IMR-90 (cell line): Measurements from ENCODE around the gene HEPACAM. TPM values are rescaled to one million over a fixed set of nuclear protein-coding genes. Genes with fewer than 3 reads are reported as not detected.

ENCODE experiments used
- ATAC-seq: fragments of 200-7000 bp; cut with Tn5 transposase; 2 replicates; pipeline ENCODE4 v1.9.1; 2020; ENCODE audit warnings: low read depth, mild to moderate bottlenecking, moderate library complexity
- BruUV-seq: library from RNA; stranded (reverse); fragments of 400-500 nt; replicated peaks from 2 replicates; lab custom pipeline; 2021; lab: Mats Ljungman, UMichigan
- CTCF ChIA-PET: fragments of 300-600 bp; formaldehyde crosslinking; extraction: SDS; loops from one replicate; lab custom pipeline; 2021; ENCODE audit warnings: antibody characterized with exemption; lab: Yijun Ruan, JAX
- POLR2A ChIA-PET: fragments of 300-600 bp; sonication (Branson Sonifier 250); formaldehyde crosslinking; loops from one replicate; lab custom pipeline; 2022; ENCODE audit warnings: antibody characterized with exemption; ENCODE audit not compliant: unreplicated experiment; lab: Charles Lee
- DNase-seq: peaks from one replicate; pipeline ENCODE4 v3.0.0; 2013
- H2AFZ ChIP-seq: replicated peaks from 2 replicates; pipeline ENCODE3; 2013; ENCODE audit warnings: low read length, mild to moderate bottlenecking; ENCODE audit not compliant: poor library complexity
- H2AK5ac ChIP-seq: 2 replicates; pipeline ENCODE4 v1.6.1; 2013; ENCODE audit warnings: low read depth, low read length, inconsistent platforms
- H2AK9ac ChIP-seq: replicated peaks from 2 replicates; pipeline ENCODE3; 2013; ENCODE audit warnings: mild to moderate bottlenecking, low read depth, low read length, moderate library complexity; ENCODE audit not compliant: poor library complexity
- H2BK120ac ChIP-seq: 2 replicates; pipeline ENCODE4 v1.6.1; 2013; ENCODE audit warnings: low read depth, low read length, inconsistent platforms
- H2BK15ac ChIP-seq: 3 replicates; pipeline ENCODE4 v1.6.1; 2013; ENCODE audit warnings: low read depth, low read length, inconsistent platforms
- H2BK20ac ChIP-seq: 2 replicates; pipeline ENCODE4 v1.6.1; 2013; ENCODE audit warnings: low read depth, mild to moderate bottlenecking, inconsistent platforms, low read length, moderate library complexity
- H2BK5ac ChIP-seq: 2 replicates; pipeline ENCODE4 v1.6.1; 2013; ENCODE audit warnings: mild to moderate bottlenecking, low read depth, low read length, inconsistent platforms; ENCODE audit not compliant: poor library complexity, severe bottlenecking
- H3K14ac ChIP-seq: replicated peaks from 2 replicates; pipeline ENCODE4 v1.6.1; 2013; ENCODE audit warnings: low read depth, low read length, inconsistent platforms
- H3K18ac ChIP-seq: 2 replicates; pipeline ENCODE4 v1.6.1; 2013; ENCODE audit warnings: low read depth, low read length, control low read depth
- H3K23ac ChIP-seq: 2 replicates; pipeline ENCODE4 v1.6.1; 2013; ENCODE audit warnings: low read depth, low read length, inconsistent platforms
- H3K27ac ChIP-seq: 2 replicates; pipeline ENCODE4 v1.5.1; 2013; ENCODE audit warnings: mild to moderate bottlenecking, control low read depth, low read length; ENCODE audit not compliant: insufficient read depth
- H3K27me3 ChIP-seq: 2 replicates; pipeline ENCODE4 v1.6.1; 2013; ENCODE audit warnings: low read length; ENCODE audit not compliant: control insufficient read depth, insufficient read depth
- H3K36me3 ChIP-seq: 2 replicates; pipeline ENCODE4 v1.6.1; 2013; ENCODE audit warnings: low read length, mixed read lengths; ENCODE audit not compliant: control insufficient read depth, insufficient read depth
- H3K4ac ChIP-seq: 2 replicates; pipeline ENCODE4 v1.6.1; 2013; ENCODE audit warnings: low read depth, low read length, inconsistent platforms
- H3K4me1 ChIP-seq: 2 replicates; pipeline ENCODE4 v1.6.1; 2013; ENCODE audit warnings: low read length, mixed read lengths; ENCODE audit not compliant: control insufficient read depth, insufficient read depth
- H3K4me2 ChIP-seq: 2 replicates; pipeline ENCODE4 v1.6.1; 2013; ENCODE audit warnings: low read depth, mild to moderate bottlenecking, control low read depth, low read length, moderate library complexity
- H3K4me3 ChIP-seq: 2 replicates; pipeline ENCODE4 v1.5.1; 2013; ENCODE audit warnings: low read depth, mild to moderate bottlenecking, control low read depth, low read length, moderate library complexity; ENCODE audit not compliant: insufficient read depth
- H3K56ac ChIP-seq: 2 replicates; pipeline ENCODE4 v1.6.1; 2013; ENCODE audit warnings: low read length, inconsistent platforms; ENCODE audit not compliant: insufficient read depth; ENCODE audit errors: extremely low read depth
- H3K79me1 ChIP-seq, 2 experiments: 2 replicates each; pipeline ENCODE4 v1.6.1; 2013; ENCODE audit warnings: low read length in 2 of 2, inconsistent platforms in 1 of 2, low read depth in 1 of 2
- H3K9ac ChIP-seq: 2 replicates; pipeline ENCODE4 v1.6.1; 2013; ENCODE audit warnings: low read depth, low read length, control low read depth
- H3K9me1 ChIP-seq: 2 replicates; pipeline ENCODE4 v1.6.1; 2013; ENCODE audit warnings: low read length, inconsistent platforms; ENCODE audit not compliant: insufficient read depth
- H3K9me3 ChIP-seq: 2 replicates; pipeline ENCODE4 v1.6.1; 2013; ENCODE audit warnings: low read length; ENCODE audit not compliant: control insufficient read depth, insufficient read depth
- H4K20me1 ChIP-seq: 2 replicates; pipeline ENCODE4 v1.6.1; 2013; ENCODE audit warnings: low read length, inconsistent platforms; ENCODE audit not compliant: insufficient read depth
- H4K5ac ChIP-seq: 2 replicates; pipeline ENCODE4 v1.6.1; 2013; ENCODE audit warnings: mild to moderate bottlenecking, low read depth, low read length, control low read depth
- H4K8ac ChIP-seq, 2 experiments: 2 replicates each; pipeline ENCODE4 v1.6.1; 2013; ENCODE audit warnings: low read depth in 2 of 2, low read length in 2 of 2, control low read depth in 1 of 2, inconsistent platforms in 1 of 2
- H4K91ac ChIP-seq: 2 replicates; pipeline ENCODE4 v1.6.1; 2013; ENCODE audit warnings: low read depth, low read length, inconsistent platforms; ENCODE audit not compliant: insufficient read depth
- BHLHE40 ChIP-seq: fragments of 150-350 bp; IDR thresholded peaks from 2 replicates; pipeline ENCODE4 v1.6.1; 2016; ENCODE audit warnings: mild to moderate bottlenecking, low read depth, low read length
- CEBPB ChIP-seq: IDR thresholded peaks from 2 replicates; pipeline ENCODE4 v1.6.1; 2012; ENCODE audit warnings: low read depth, low read length, improper control_type of control experiment
- CHD1 ChIP-seq: IDR thresholded peaks from 2 replicates; pipeline ENCODE4 v1.6.1; 2012; ENCODE audit warnings: low read depth, low read length, improper control_type of control experiment
- FOS ChIP-seq: fragments of 150-350 bp; IDR thresholded peaks from 2 replicates; pipeline ENCODE4 v1.6.1; 2016; ENCODE audit warnings: low read depth, low read length
- MAFK ChIP-seq: IDR thresholded peaks from 2 replicates; pipeline ENCODE4 v1.6.1; 2012; ENCODE audit warnings: low read depth, low read length, improper control_type of control experiment
- MXI1 ChIP-seq: IDR thresholded peaks from 2 replicates; pipeline ENCODE4 v1.6.1; 2012; ENCODE audit warnings: low read depth, mild to moderate bottlenecking, low read length, moderate library complexity, borderline replicate concordance
- POLR2A ChIP-seq: IDR thresholded peaks from 2 replicates; pipeline ENCODE4 v1.6.1; 2012; ENCODE audit warnings: mild to moderate bottlenecking, low read depth, low read length
- RAD21 ChIP-seq: IDR thresholded peaks from 2 replicates; pipeline ENCODE4 v1.6.1; 2012; ENCODE audit warnings: low read length, improper control_type of control experiment
- RCOR1 ChIP-seq: IDR thresholded peaks from 2 replicates; pipeline ENCODE4 v1.6.1; 2012; ENCODE audit warnings: mild to moderate bottlenecking, low read length, improper control_type of control experiment; ENCODE audit not compliant: insufficient replicate concordance
- RFX5 ChIP-seq: IDR thresholded peaks from 2 replicates; pipeline ENCODE4 v1.8.0; 2012; ENCODE audit warnings: low read depth, mild to moderate bottlenecking, low read length, moderate library complexity
- SMC3 ChIP-seq: fragments of 150-350 bp; IDR thresholded peaks from 2 replicates; pipeline ENCODE4 v1.6.1; 2016; ENCODE audit warnings: low read depth, mild to moderate bottlenecking, antibody characterized with exemption, low read length, moderate library complexity
- WGBS, 2 experiments: methylation state at CpG; one replicate each; pipeline versions ENCODE4 v1.1.5 to v1.1.7; 2013; ENCODE audit warnings: missing lambda C conversion rate in 2 of 2; ENCODE audit not compliant: insufficient read length in 1 of 2; ENCODE audit errors: extremely low coverage in 2 of 2; 5-methylcytosine and 5-hydroxymethylcytosine counted together
- dilution Hi-C: fragments of 300-500 bp; cut with HindIII; formaldehyde crosslinking; loops from one replicate; pipeline ENCODE4 v1.14.3; 2018; ENCODE audit warnings: low sequenced_read_pairs; ENCODE audit not compliant: unreplicated experiment
- in situ Hi-C: fragments of 300-500 bp; cut with MboI; formaldehyde crosslinking; loops from 3 replicates; pipeline ENCODE4 v1.14.3; 2019; ENCODE audit warnings: low sequenced_read_pairs, inconsistent platforms, mixed read lengths
- intact Hi-C: fragments of 100-400 bp; cut with micrococcal nuclease; formaldehyde crosslinking; loops from 2 replicates; pipeline ENCODE4 v1.10.0; 2022
- polyA plus RNA-seq, 3 experiments: library from polyadenylated mRNA; depleted of rRNA; stranded (reverse); fragments of >200 nt; gene quantifications; 2 replicates each; pipeline ENCODE4 v1.2.3, GENCODE V29; 2012; ENCODE audit warnings: low replicate concordance in 1 of 3
- total RNA-seq: library from RNA; depleted of rRNA; stranded (reverse); fragments of >200 nt; gene quantifications from 2 replicates; pipeline ENCODE4 v1.2.3, GENCODE V29; 2012
- TF ChIP-seq, protein P1 (sequence below): fragments of 150-350 bp; IDR thresholded peaks from 2 replicates; pipeline ENCODE4 v1.6.1; 2017; ENCODE audit warnings: mild to moderate bottlenecking, antibody characterized with exemption, low read length, low read depth
- TF ChIP-seq, protein P2 (sequence below): fragments of 150-350 bp; IDR thresholded peaks from 2 replicates; pipeline ENCODE4 v1.6.1; 2016; ENCODE audit warnings: low read depth, mild to moderate bottlenecking, low read length, moderate library complexity, borderline replicate concordance
- TF ChIP-seq, protein P3 (sequence below): conservative IDR thresholded peaks from 2 replicates; pipeline ENCODE4 v1.5.1; 2012; ENCODE audit warnings: mild to moderate bottlenecking, low read depth, low read length, improper control_type of control experiment

The HEPACAM gene
- total and polyA plus RNA-seq, 2 of the 4 experiments (the other 2 are of a cell fraction) = 0.09 to 0.18 TPM

DNA sequence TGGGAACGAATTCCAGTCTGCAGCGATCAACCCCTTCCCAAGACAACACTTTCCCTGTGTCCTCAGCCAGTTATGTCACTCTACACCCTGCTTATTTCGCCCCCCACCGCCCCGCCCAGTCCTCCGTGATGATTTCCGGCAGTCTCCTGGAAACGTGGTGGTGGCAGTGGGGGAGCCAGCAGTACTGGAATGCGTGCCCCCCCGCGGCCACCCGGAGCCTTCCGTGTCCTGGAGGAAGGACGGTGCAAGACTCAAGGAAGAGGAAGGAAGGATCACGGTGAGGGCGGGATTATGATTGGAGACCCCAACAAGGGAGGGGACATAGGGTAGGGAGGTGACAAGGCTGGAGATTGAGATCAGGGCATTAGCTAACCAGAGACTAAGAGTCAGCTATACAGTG lies 66.5 kb downstream of the HEPACAM start:
- no TSS peak for BruUV-seq
- TF ChIP-seq MXI1 (no peak), CEBPB (no peak), BHLHE40 (no peak), RCOR1 (no peak), RFX5 (no peak), FOS (no peak), SMC3 (no peak), MAFK (no peak), CHD1 (no peak), RAD21 (no peak), POLR2A (no peak)
- TF ChIP-seq, protein P1, sequence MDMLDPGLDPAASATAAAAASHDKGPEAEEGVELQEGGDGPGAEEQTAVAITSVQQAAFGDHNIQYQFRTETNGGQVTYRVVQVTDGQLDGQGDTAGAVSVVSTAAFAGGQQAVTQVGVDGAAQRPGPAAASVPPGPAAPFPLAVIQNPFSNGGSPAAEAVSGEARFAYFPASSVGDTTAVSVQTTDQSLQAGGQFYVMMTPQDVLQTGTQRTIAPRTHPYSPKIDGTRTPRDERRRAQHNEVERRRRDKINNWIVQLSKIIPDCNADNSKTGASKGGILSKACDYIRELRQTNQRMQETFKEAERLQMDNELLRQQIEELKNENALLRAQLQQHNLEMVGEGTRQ = no peak
- TF ChIP-seq, protein P2, sequence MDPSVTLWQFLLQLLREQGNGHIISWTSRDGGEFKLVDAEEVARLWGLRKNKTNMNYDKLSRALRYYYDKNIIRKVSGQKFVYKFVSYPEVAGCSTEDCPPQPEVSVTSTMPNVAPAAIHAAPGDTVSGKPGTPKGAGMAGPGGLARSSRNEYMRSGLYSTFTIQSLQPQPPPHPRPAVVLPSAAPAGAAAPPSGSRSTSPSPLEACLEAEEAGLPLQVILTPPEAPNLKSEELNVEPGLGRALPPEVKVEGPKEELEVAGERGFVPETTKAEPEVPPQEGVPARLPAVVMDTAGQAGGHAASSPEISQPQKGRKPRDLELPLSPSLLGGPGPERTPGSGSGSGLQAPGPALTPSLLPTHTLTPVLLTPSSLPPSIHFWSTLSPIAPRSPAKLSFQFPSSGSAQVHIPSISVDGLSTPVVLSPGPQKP = no peak
- TF ChIP-seq, protein P3, sequence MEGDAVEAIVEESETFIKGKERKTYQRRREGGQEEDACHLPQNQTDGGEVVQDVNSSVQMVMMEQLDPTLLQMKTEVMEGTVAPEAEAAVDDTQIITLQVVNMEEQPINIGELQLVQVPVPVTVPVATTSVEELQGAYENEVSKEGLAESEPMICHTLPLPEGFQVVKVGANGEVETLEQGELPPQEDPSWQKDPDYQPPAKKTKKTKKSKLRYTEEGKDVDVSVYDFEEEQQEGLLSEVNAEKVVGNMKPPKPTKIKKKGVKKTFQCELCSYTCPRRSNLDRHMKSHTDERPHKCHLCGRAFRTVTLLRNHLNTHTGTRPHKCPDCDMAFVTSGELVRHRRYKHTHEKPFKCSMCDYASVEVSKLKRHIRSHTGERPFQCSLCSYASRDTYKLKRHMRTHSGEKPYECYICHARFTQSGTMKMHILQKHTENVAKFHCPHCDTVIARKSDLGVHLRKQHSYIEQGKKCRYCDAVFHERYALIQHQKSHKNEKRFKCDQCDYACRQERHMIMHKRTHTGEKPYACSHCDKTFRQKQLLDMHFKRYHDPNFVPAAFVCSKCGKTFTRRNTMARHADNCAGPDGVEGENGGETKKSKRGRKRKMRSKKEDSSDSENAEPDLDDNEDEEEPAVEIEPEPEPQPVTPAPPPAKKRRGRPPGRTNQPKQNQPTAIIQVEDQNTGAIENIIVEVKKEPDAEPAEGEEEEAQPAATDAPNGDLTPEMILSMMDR = no peak
- dilution Hi-C loops (no loop called here), intact Hi-C loops (loop anchor here (10.0 kb wide), 2 partner anchors 465 to 795 kb away; no protein-coding TSS in a partner anchor), in situ Hi-C loops (no loop called here)
- Histone ChIP-seq H2BK120ac (no peak overlapping the region), H3K14ac (no peak overlapping the region), H3K4me3 (no peak overlapping the region), H3K56ac (no peak overlapping the region), H3K9me3 (no peaks in the 10 kb centered on the region; the same call in 1 of the 2 replicates), H3K36me3 (no peaks in the 10 kb centered on the region), H2BK20ac (no peak overlapping the region), H3K79me1 (no peaks in the 10 kb centered on the region), H3K27me3 (peaks cover 88% of the 10 kb centered on the region), H4K8ac (no peak overlapping the region), H3K23ac (no peak overlapping the region), H2AK5ac (no peak overlapping the region), H3K9ac (no peak overlapping the region), H3K4ac (no peak overlapping the region), H3K4me2 (no peak overlapping the region), H4K20me1 (0 out of 2 replicates have a peak, but pooled peaks cover 4% of the 10 kb centered on the region), H2BK5ac (no peak overlapping the region), H3K27ac (no peak overlapping the region), H4K5ac (no peak overlapping the region), H3K4me1 (peaks cover 2% of the 10 kb centered on the region), H2AK9ac (no peak overlapping the region), H3K18ac (no peak overlapping the region), H2BK15ac (no peak overlapping the region), H2AFZ (no peak overlapping the region), H4K91ac (no peak overlapping the region), H3K9me1 (no peaks in the 10 kb centered on the region; the same call in 1 of the 2 replicates)
- 0% methylated on average over 6 of the region's 16 CpGs; no CpG with 5 or more reads in 1 of the 2 experiments for WGBS, 2 experiments
- DNase-seq = no peak
- no peak for ATAC-seq
- ChIA-PET POLR2A (no interaction called here), CTCF (no interaction called here)
